CD14-positive monocyte (primary cell): Measurements from ENCODE around the gene NPLOC4. TPM values are rescaled to one million over a fixed set of nuclear protein-coding genes. Genes with fewer than 3 reads are reported as not detected.

ENCODE experiments used
- DNase-seq, 3 donors: peaks; one replicate each; pipeline ENCODE4 v3.0.0-alpha.2; 2011 to 2022
- H2AFZ ChIP-seq: 2 replicates; pipeline ENCODE4 v1.6.0; 2012; ENCODE audit warnings: mild to moderate bottlenecking, low read depth, low read length, inconsistent platforms; ENCODE audit not compliant: insufficient read depth, poor library complexity, severe bottlenecking
- H3K27ac ChIP-seq, 2 donors: 1 replicate in 1 of 2; 2 replicates in 1 of 2; pipeline ENCODE4 v1.5.1; 2012 to 2013; ENCODE audit warnings: low read length in 2 of 2, control low read depth in 1 of 2, inconsistent platforms in 1 of 2, low read depth in 1 of 2, mild to moderate bottlenecking in 1 of 2
- H3K27me3 ChIP-seq, 2 donors: one replicate each; pipeline versions ENCODE4 v1.6.0 to v1.6.1; 2011 to 2013; ENCODE audit warnings: low read length in 2 of 2; ENCODE audit not compliant: control insufficient read depth in 2 of 2, insufficient read depth in 2 of 2
- H3K36me3 ChIP-seq, 2 donors: replicated peaks in 1 of 2; 1 replicate in 1 of 2; 2 replicates in 1 of 2; pipeline versions ENCODE4 v1.5.1 to v1.6.1; 2012 to 2013; ENCODE audit warnings: low read length in 2 of 2, control low read depth in 1 of 2, inconsistent platforms in 1 of 2, mild to moderate bottlenecking in 1 of 2; ENCODE audit not compliant: insufficient read depth in 2 of 2, control insufficient read depth in 1 of 2
- H3K4me1 ChIP-seq, 2 donors: 1 replicate in 1 of 2; 2 replicates in 1 of 2; pipeline versions ENCODE4 v1.5.1 to v1.6.1; 2012 to 2013; ENCODE audit warnings: low read length in 2 of 2, control low read depth in 1 of 2, inconsistent platforms in 1 of 2, mild to moderate bottlenecking in 1 of 2, moderate library complexity in 1 of 2; ENCODE audit not compliant: insufficient read depth in 2 of 2, control insufficient read depth in 1 of 2
- H3K4me2 ChIP-seq: replicated peaks from 2 replicates; pipeline ENCODE3; 2012; ENCODE audit warnings: low read length, moderate library complexity, mild to moderate bottlenecking; ENCODE audit not compliant: poor library complexity, severe bottlenecking; ENCODE audit errors: extremely low read depth
- H3K4me3 ChIP-seq, 3 experiments: fragments of 200-600 bp in 1 of 3; sonication (generic) in 1 of 3; replicated peaks in 1 of 3; 1 replicate in 2 of 3; 2 replicates in 1 of 3; pipeline ENCODE4 v1.5.1; 2011 to 2013; ENCODE audit warnings: low read length in 3 of 3, mild to moderate bottlenecking in 3 of 3, control low read depth in 2 of 3, low read depth in 2 of 3, inconsistent platforms in 1 of 3, moderate library complexity in 1 of 3
- H3K79me2 ChIP-seq: 2 replicates; pipeline ENCODE4 v1.6.0; 2012; ENCODE audit warnings: mild to moderate bottlenecking, control low read depth, inconsistent platforms, low read length, moderate library complexity; ENCODE audit not compliant: insufficient read depth
- H3K9ac ChIP-seq: 2 replicates; pipeline ENCODE4 v1.6.0; 2017; ENCODE audit warnings: low read length, mild to moderate bottlenecking; ENCODE audit not compliant: insufficient read depth, poor library complexity, severe bottlenecking
- H3K9me3 ChIP-seq, 2 donors: replicated peaks in 1 of 2; 1 replicate in 1 of 2; 2 replicates in 1 of 2; pipeline versions ENCODE4 v1.5.1 to v1.6.1; 2012 to 2013; ENCODE audit warnings: low read length in 2 of 2, control low read depth in 1 of 2; ENCODE audit not compliant: control insufficient read depth in 1 of 2, insufficient read depth in 1 of 2
- H4K20me1 ChIP-seq: 2 replicates; pipeline ENCODE4 v1.6.0; 2012; ENCODE audit warnings: mild to moderate bottlenecking, low read length, control low read depth, moderate library complexity; ENCODE audit not compliant: insufficient read depth
- H3K27ac Mint-ChIP-seq, 7 donors: one replicate each; pipeline ENCODE4 v1.8.0; 2020; ENCODE audit warnings: mild to moderate bottlenecking in 7 of 7, mixed read lengths in 7 of 7, moderate library complexity in 6 of 7, inconsistent platforms in 2 of 7
- H3K27me3 Mint-ChIP-seq, 3 donors: one replicate each; pipeline ENCODE4 v1.8.0; 2021 to 2022; ENCODE audit warnings: low read depth in 3 of 3, mild to moderate bottlenecking in 3 of 3, mixed read lengths in 3 of 3, moderate library complexity in 3 of 3, inconsistent platforms in 1 of 3
- H3K36me3 Mint-ChIP-seq, 2 donors: one replicate each; pipeline ENCODE4 v1.8.0; 2020; ENCODE audit warnings: mixed read lengths in 2 of 2, inconsistent platforms in 1 of 2, mild to moderate bottlenecking in 1 of 2
- H3K4me1 Mint-ChIP-seq: one replicate; pipeline ENCODE4 v1.8.0; 2020; ENCODE audit warnings: mild to moderate bottlenecking, mixed read lengths
- H3K4me3 Mint-ChIP-seq, 2 donors: one replicate each; pipeline ENCODE4 v1.8.0; 2020; ENCODE audit warnings: mild to moderate bottlenecking in 2 of 2, mixed read lengths in 2 of 2, moderate library complexity in 1 of 2
- H3K9me3 Mint-ChIP-seq, 7 donors: one replicate each; pipeline ENCODE4 v1.8.0; 2020 to 2022; ENCODE audit warnings: mixed read lengths in 7 of 7, mild to moderate bottlenecking in 6 of 7, moderate library complexity in 6 of 7, inconsistent platforms in 2 of 7
- WGBS: methylation state at CpG from one replicate; pipeline ENCODE4 v1.1.5; 2013; ENCODE audit warnings: missing lambda C conversion rate; ENCODE audit not compliant: insufficient coverage; 5-methylcytosine and 5-hydroxymethylcytosine counted together
- intact Hi-C, 2 donors: fragments of 100-400 bp; cut with micrococcal nuclease; formaldehyde crosslinking; loops; one replicate each; pipeline versions ENCODE4 v1.15.0 to v1.15.1; 2023
- polyA plus RNA-seq, 3 donors: library from polyadenylated mRNA; depleted of rRNA in 1 of 3; unstranded in 2 of 3; stranded (reverse) in 1 of 3; fragments of 300-500 nt in 2 of 3; fragments of >200 nt in 1 of 3; fragmentation: Illumina TruSeq in 2 of 3; gene quantifications; 1 replicate in 2 of 3; 2 replicates in 1 of 3; pipeline ENCODE4 v1.2.3, GENCODE V29; 2012 to 2021
- TF ChIP-seq, protein P1 (sequence below): fragments of 200-600 bp; IDR thresholded peaks from one replicate; pipeline ENCODE4 v1.8.0; 2022; ENCODE audit warnings: antibody characterized with exemption, mild to moderate bottlenecking

The NPLOC4 gene
- polyA plus RNA-seq, 3 donors = 92.1 to 112 (median 106) TPM

DNA sequence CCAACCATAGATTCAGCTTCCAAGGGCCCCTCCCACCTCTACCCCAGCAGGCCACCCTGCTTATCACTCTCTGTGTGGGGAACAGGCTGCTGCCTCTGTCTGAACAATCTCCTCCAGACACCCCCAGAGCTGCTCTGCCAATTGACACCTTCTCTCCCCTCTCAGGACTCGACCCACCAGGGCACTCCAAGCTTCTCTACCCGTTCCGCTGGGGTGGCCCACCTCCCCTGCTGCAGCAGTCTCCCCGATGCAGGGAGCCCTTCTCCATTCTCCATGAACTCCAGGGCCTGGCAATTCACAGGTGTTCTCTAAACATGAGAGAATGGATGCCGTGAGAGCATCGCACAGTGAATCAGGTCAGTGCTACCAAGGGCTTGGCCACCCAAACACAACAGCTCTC, 56.4 kb downstream of the NPLOC4 start:
- DNase-seq = no peak
- Histone ChIP-seq H3K27me3 (no peaks in the 10 kb centered on the region), H3K9ac (no peak overlapping the region), H3K27ac (no peak overlapping the region), H3K36me3 (peaks cover 54 to 87% of the 10 kb centered on the region in 2 donors), H2AFZ (no peak overlapping the region), H3K79me2 (peaks cover 48% of the 10 kb centered on the region), H3K4me3 (no peak overlapping the region), H3K4me1 (peaks cover 17 to 18% of the 10 kb centered on the region in 2 donors), H3K4me2 (no peak overlapping the region), H4K20me1 (peaks cover 6% of the 10 kb centered on the region), H3K9me3 (no peaks in the 10 kb centered on the region)
- TF ChIP-seq, protein P1, sequence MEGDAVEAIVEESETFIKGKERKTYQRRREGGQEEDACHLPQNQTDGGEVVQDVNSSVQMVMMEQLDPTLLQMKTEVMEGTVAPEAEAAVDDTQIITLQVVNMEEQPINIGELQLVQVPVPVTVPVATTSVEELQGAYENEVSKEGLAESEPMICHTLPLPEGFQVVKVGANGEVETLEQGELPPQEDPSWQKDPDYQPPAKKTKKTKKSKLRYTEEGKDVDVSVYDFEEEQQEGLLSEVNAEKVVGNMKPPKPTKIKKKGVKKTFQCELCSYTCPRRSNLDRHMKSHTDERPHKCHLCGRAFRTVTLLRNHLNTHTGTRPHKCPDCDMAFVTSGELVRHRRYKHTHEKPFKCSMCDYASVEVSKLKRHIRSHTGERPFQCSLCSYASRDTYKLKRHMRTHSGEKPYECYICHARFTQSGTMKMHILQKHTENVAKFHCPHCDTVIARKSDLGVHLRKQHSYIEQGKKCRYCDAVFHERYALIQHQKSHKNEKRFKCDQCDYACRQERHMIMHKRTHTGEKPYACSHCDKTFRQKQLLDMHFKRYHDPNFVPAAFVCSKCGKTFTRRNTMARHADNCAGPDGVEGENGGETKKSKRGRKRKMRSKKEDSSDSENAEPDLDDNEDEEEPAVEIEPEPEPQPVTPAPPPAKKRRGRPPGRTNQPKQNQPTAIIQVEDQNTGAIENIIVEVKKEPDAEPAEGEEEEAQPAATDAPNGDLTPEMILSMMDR = no peak
- Mint-ChIP-seq H3K4me1 (peaks cover 21% of the 10 kb centered on the region), H3K27me3 (peaks cover 0 to 2% (median 0%) of the 10 kb centered on the region in 3 donors), H3K4me3 (no peak overlapping the region), H3K9me3 (peaks cover 0 to 2% (median 0%) of the 10 kb centered on the region in 7 donors), H3K36me3 (peaks cover 68 to 90% of the 10 kb centered on the region in 2 donors), H3K27ac (peak overlapping the region in 3 of 7 donors; percentile 14 to 61 (median 30))
- 97% methylated on average over 6 of the region's 6 CpGs for WGBS
- intact Hi-C loops = no loop called here

GRCh38 chr17:81579821-81580321, 57.0 kb downstream of the NPLOC4 start:
- H3K36me3 ChIP-seq = peaks cover 54 to 86% of the 10 kb centered on the region in 2 donors
- TF ChIP-seq, protein P1 = no peak
- H3K4me1 Mint-ChIP-seq = peaks cover 21% of the 10 kb centered on the region
- no peak overlapping the region for H3K27ac ChIP-seq
- H2AFZ ChIP-seq = no peak overlapping the region
- no peaks in the 10 kb centered on the region for H3K9me3 ChIP-seq
- H3K27me3 Mint-ChIP-seq = peaks cover 0 to 2% (median 0%) of the 10 kb centered on the region in 3 donors
- H3K4me3 ChIP-seq = no peak overlapping the region
- WGBS = 99% methylated on average over 9 of the region's 10 CpGs
- no peak overlapping the region for H3K4me2 ChIP-seq
- peak overlapping the region in 5 of 7 donors; percentile 14 to 87 (median 39) for H3K27ac Mint-ChIP-seq
- no peaks in the 10 kb centered on the region for H3K27me3 ChIP-seq
- H3K9me3 Mint-ChIP-seq = peaks cover 0 to 2% (median 0%) of the 10 kb centered on the region in 7 donors
- H3K4me1 ChIP-seq = peaks cover 17 to 18% of the 10 kb centered on the region in 2 donors
- DNase-seq = no peak
- H3K4me3 Mint-ChIP-seq = no peak overlapping the region
- peaks cover 51% of the 10 kb centered on the region for H3K79me2 ChIP-seq
- H3K36me3 Mint-ChIP-seq = peaks cover 67 to 90% of the 10 kb centered on the region in 2 donors
- intact Hi-C loops = no loop called here
- H3K9ac ChIP-seq = no peak overlapping the region
- H4K20me1 ChIP-seq = peaks cover 6% of the 10 kb centered on the region
